ENCODE results near the gene ZNF554.

The ZNF554 gene

GRCh38 chr19:2847507-2847906, 27.8 kb downstream of the ZNF554 start:
- TF ChIP-seq L3MBTL2 (conservative IDR thresholded peaks at IDR 0.05) (no peak), SUZ12 (IDR thresholded peaks at IDR 0.05) (no peak), FOXA1 (IDR thresholded peaks at IDR 0.05) (no peak), SP1 (IDR thresholded peaks at IDR 0.05) (no peak), NFRKB (IDR thresholded peaks at IDR 0.05) (no peak), PKNOX1 (IDR thresholded peaks at IDR 0.05) (no peak), FOXM1 (IDR thresholded peaks at IDR 0.05; ENCODE audit: borderline replicate concordance) (no peak), FOXK2 (IDR thresholded peaks at IDR 0.05) (no peak), ZNF384 (IDR thresholded peaks at IDR 0.05) (no peak), BHLHE40 (IDR thresholded peaks at IDR 0.05; ENCODE audit: borderline replicate concordance) (no peak), ARNT (IDR thresholded peaks at IDR 0.05) (no peak), ELF4 (IDR thresholded peaks at IDR 0.05) (no peak), CTBP1 (IDR thresholded peaks at IDR 0.05; ENCODE audit: borderline replicate concordance) (no peak), HDGF (IDR thresholded peaks at IDR 0.05; ENCODE audit: borderline replicate concordance) (no peak), LEF1 (IDR thresholded peaks at IDR 0.05; ENCODE audit: borderline replicate concordance) (no peak), TARDBP (IDR thresholded peaks at IDR 0.05) (no peak)
- no peak for DNase-seq (ENCODE audit: extremely low spot score)
- ChIA-PET POLR2A (no interaction called here), CTCF (interaction anchor here (0.6 kb wide), 1 partner anchor 26 kb away, joined by 4 read pairs; no protein-coding TSS in a partner anchor)

GRCh38 chr19:2848616-2849015, 28.9 kb downstream of the ZNF554 start:
- CTCF ChIA-PET = interaction anchor here (0.9 kb wide), 1 partner anchor 99 kb away, joined by 3 read pairs; no protein-coding TSS in a partner anchor
- POLR2A ChIA-PET = no interaction called here
- DNase-seq (ENCODE audit: extremely low spot score) = no peak
- TF ChIP-seq BHLHE40 (IDR thresholded peaks at IDR 0.05; ENCODE audit: borderline replicate concordance) = no peak
- TF ChIP-seq FOXK2 (IDR thresholded peaks at IDR 0.05) = no peak
- TF ChIP-seq L3MBTL2 (conservative IDR thresholded peaks at IDR 0.05) = no peak
- no peak for TF ChIP-seq NFRKB (IDR thresholded peaks at IDR 0.05)
- no peak for TF ChIP-seq LEF1 (IDR thresholded peaks at IDR 0.05; ENCODE audit: borderline replicate concordance)
- TF ChIP-seq SUZ12 (IDR thresholded peaks at IDR 0.05) = no peak
- no peak for TF ChIP-seq PKNOX1 (IDR thresholded peaks at IDR 0.05)
- TF ChIP-seq ZNF384 (IDR thresholded peaks at IDR 0.05) = no peak
- no peak for TF ChIP-seq HDGF (IDR thresholded peaks at IDR 0.05; ENCODE audit: borderline replicate concordance)
- no peak for TF ChIP-seq ARNT (IDR thresholded peaks at IDR 0.05)
- TF ChIP-seq SP1 (IDR thresholded peaks at IDR 0.05) = no peak
- no peak for TF ChIP-seq ELF4 (IDR thresholded peaks at IDR 0.05)
- no peak for TF ChIP-seq TARDBP (IDR thresholded peaks at IDR 0.05)
- no peak for TF ChIP-seq CTBP1 (IDR thresholded peaks at IDR 0.05; ENCODE audit: borderline replicate concordance)
- no peak for TF ChIP-seq FOXM1 (IDR thresholded peaks at IDR 0.05; ENCODE audit: borderline replicate concordance)
- no peak for TF ChIP-seq FOXA1 (IDR thresholded peaks at IDR 0.05)

GRCh38 chr19:2850256-2850925, 30.7 kb downstream of the ZNF554 start:
- POLR2A ChIA-PET = no interaction called here
- TF ChIP-seq ARNT (IDR thresholded peaks at IDR 0.05) (no peak), FOXK2 (IDR thresholded peaks at IDR 0.05) (no peak), FOXA1 (IDR thresholded peaks at IDR 0.05) (no peak), LEF1 (IDR thresholded peaks at IDR 0.05; ENCODE audit: borderline replicate concordance) (no peak), BHLHE40 (IDR thresholded peaks at IDR 0.05; ENCODE audit: borderline replicate concordance) (no peak)
- CTCF ChIA-PET = no interaction called here
- no peak for DNase-seq (ENCODE audit: extremely low spot score)

- CTCF ChIA-PET = no interaction called here
- no peak for TF ChIP-seq FOXK2 (IDR thresholded peaks at IDR 0.05)
- TF ChIP-seq L3MBTL2 (conservative IDR thresholded peaks at IDR 0.05) = no peak
- no peak for TF ChIP-seq PKNOX1 (IDR thresholded peaks at IDR 0.05)
- TF ChIP-seq CTBP1 (IDR thresholded peaks at IDR 0.05; ENCODE audit: borderline replicate concordance) = no peak
- TF ChIP-seq ARNT (IDR thresholded peaks at IDR 0.05) = no peak
- TF ChIP-seq LEF1 (IDR thresholded peaks at IDR 0.05; ENCODE audit: borderline replicate concordance) = no peak
- TF ChIP-seq FOXM1 (IDR thresholded peaks at IDR 0.05; ENCODE audit: borderline replicate concordance) = no peak
- TF ChIP-seq FOXA1 (IDR thresholded peaks at IDR 0.05) = no peak
- TF ChIP-seq SUZ12 (IDR thresholded peaks at IDR 0.05) = no peak
- no peak for TF ChIP-seq TARDBP (IDR thresholded peaks at IDR 0.05)
- no peak for TF ChIP-seq ZNF384 (IDR thresholded peaks at IDR 0.05)
- no peak for TF ChIP-seq BHLHE40 (IDR thresholded peaks at IDR 0.05; ENCODE audit: borderline replicate concordance)
- TF ChIP-seq SP1 (IDR thresholded peaks at IDR 0.05) = no peak
- TF ChIP-seq HDGF (IDR thresholded peaks at IDR 0.05; ENCODE audit: borderline replicate concordance) = no peak
- TF ChIP-seq ELF4 (IDR thresholded peaks at IDR 0.05) = no peak
- POLR2A ChIA-PET = no interaction called here
- DNase-seq (ENCODE audit: extremely low spot score) = no peak
Observed at GRCh38 chr19:2852598-2852997, 32.9 kb downstream of the ZNF554 start.

- TF ChIP-seq NFRKB (IDR thresholded peaks at IDR 0.05) (no peak), HDGF (IDR thresholded peaks at IDR 0.05; ENCODE audit: borderline replicate concordance) (no peak), FOXA1 (IDR thresholded peaks at IDR 0.05) (no peak), SP1 (IDR thresholded peaks at IDR 0.05) (no peak), ZNF384 (IDR thresholded peaks at IDR 0.05) (no peak), BHLHE40 (IDR thresholded peaks at IDR 0.05; ENCODE audit: borderline replicate concordance) (no peak), CTBP1 (IDR thresholded peaks at IDR 0.05; ENCODE audit: borderline replicate concordance) (no peak), PKNOX1 (IDR thresholded peaks at IDR 0.05) (no peak), ELF4 (IDR thresholded peaks at IDR 0.05) (no peak), FOXK2 (IDR thresholded peaks at IDR 0.05) (no peak), FOXM1 (IDR thresholded peaks at IDR 0.05; ENCODE audit: borderline replicate concordance) (no peak), TARDBP (IDR thresholded peaks at IDR 0.05) (no peak), LEF1 (IDR thresholded peaks at IDR 0.05; ENCODE audit: borderline replicate concordance) (no peak), L3MBTL2 (conservative IDR thresholded peaks at IDR 0.05) (no peak), ARNT (IDR thresholded peaks at IDR 0.05) (no peak), SUZ12 (IDR thresholded peaks at IDR 0.05) (no peak)
- no peak for DNase-seq (ENCODE audit: extremely low spot score)
- ChIA-PET CTCF (no interaction called here), POLR2A (no interaction called here)
Observed at GRCh38 chr19:2853015-2853606, 33.4 kb downstream of the ZNF554 start.

Measured in HEK293T (cell line).